Stomach (tissue), 9 donors: ENCODE data around the gene FOXS1. TPM values are rescaled to one million over a fixed set of nuclear protein-coding genes. Genes with fewer than 3 reads are reported as not detected.

Source experiments
- DNase-seq, 2 donors: peaks; one replicate each; pipeline versions ENCODE4 v3.0.0 to v3.0.0-alpha.2; 2013 to 2019
- H3K27ac ChIP-seq, 5 donors: fragments of 200-600 bp in 4 of 5; sonication (generic) in 4 of 5; one replicate each; pipeline ENCODE4 v1.5.1; 2013 to 2019; ENCODE audit warnings: mild to moderate bottlenecking in 1 of 5, moderate library complexity in 1 of 5
- H3K27me3 ChIP-seq, 3 donors: fragments of 200-600 bp; sonication (generic); one replicate each; pipeline ENCODE4 v1.5.1; 2017 to 2019; ENCODE audit warnings: mixed run types in 1 of 3
- H3K36me3 ChIP-seq, 4 donors: fragments of 200-600 bp; sonication (generic); 1 replicate in 3 of 4; 2 replicates in 1 of 4; pipeline ENCODE4 v1.5.1; 2016 to 2019
- H3K4me1 ChIP-seq, 4 donors: fragments of 200-600 bp; sonication (generic); one replicate each; pipeline ENCODE4 v1.5.1; 2016 to 2019
- H3K4me3 ChIP-seq, 4 donors: fragments of 200-600 bp; sonication (generic) in 3 of 4; one replicate each; pipeline ENCODE4 v1.5.1; 2016 to 2019; ENCODE audit warnings: mild to moderate bottlenecking in 1 of 4
- H3K9me3 ChIP-seq, 4 donors: fragments of 200-600 bp; sonication (generic); one replicate each; pipeline ENCODE4 v1.5.1; 2016 to 2019
- EP300 ChIP-seq: sonication (generic); formaldehyde crosslinking; IDR thresholded peaks from one replicate; pipeline ENCODE4 v1.6.1; 2017; ENCODE audit warnings: antibody characterized with exemption
- POLR2A ChIP-seq, 4 donors: fragments of 450-650 bp; IDR thresholded peaks; one replicate each; pipeline ENCODE4 v1.6.1; 2016; ENCODE audit warnings: antibody characterized with exemption in 4 of 4, control low read depth in 2 of 4, mild to moderate bottlenecking in 1 of 4, moderate library complexity in 1 of 4
- POLR2AphosphoS5 ChIP-seq, 3 donors: sonication (generic); formaldehyde crosslinking; IDR thresholded peaks; one replicate each; pipeline ENCODE4 v1.6.1; 2016; ENCODE audit warnings: antibody characterized with exemption in 3 of 3
- WGBS, 5 donors: extraction: QIAGEN DNeasy Blood & Tissue Kit in 3 of 5; methylation state at CpG; one replicate each; pipeline versions ENCODE4 v1.1.5 to v1.1.7; 2013 to 2018; 5-methylcytosine and 5-hydroxymethylcytosine counted together
- intact Hi-C: fragments of 100-400 bp; cut with DNase I; formaldehyde crosslinking; loops from one replicate; pipeline ENCODE4 v1.15.1; 2023; ENCODE audit warnings: low total_unique reads
- polyA plus RNA-seq, 3 donors: library from polyadenylated mRNA; stranded (reverse); fragments of 200-250 nt; gene quantifications; one replicate each; pipeline ENCODE4 v1.2.3, GENCODE V29; 2013
- total RNA-seq, 5 donors: library from RNA; depleted of rRNA; stranded (reverse); fragments of >200 nt; gene quantifications; one replicate each; pipeline versions ENCODE4 v1.1.0 to v1.2.3, GENCODE V29; 2014 to 2016
- TF ChIP-seq, protein P1 (sequence below), 7 experiments: fragments of 450-650 bp in 4 of 7; fragments of 200-600 bp in 3 of 7; sonication (generic) in 3 of 7; IDR thresholded peaks; one replicate each; pipeline ENCODE4 v1.5.1; 2016 to 2019; ENCODE audit warnings: antibody characterized with exemption in 7 of 7, control low read depth in 2 of 7, mild to moderate bottlenecking in 1 of 7
- donor health status: healthy with polysubstance abuse.
- donor health status: Bipolar disorder and iron deficiency.
- donor health status: healthy.

FOXS1 gene
- total and polyA plus RNA-seq, 8 donors: 0.43 to 1.1 (median 0.44) TPM; not detected in 5

DNA sequence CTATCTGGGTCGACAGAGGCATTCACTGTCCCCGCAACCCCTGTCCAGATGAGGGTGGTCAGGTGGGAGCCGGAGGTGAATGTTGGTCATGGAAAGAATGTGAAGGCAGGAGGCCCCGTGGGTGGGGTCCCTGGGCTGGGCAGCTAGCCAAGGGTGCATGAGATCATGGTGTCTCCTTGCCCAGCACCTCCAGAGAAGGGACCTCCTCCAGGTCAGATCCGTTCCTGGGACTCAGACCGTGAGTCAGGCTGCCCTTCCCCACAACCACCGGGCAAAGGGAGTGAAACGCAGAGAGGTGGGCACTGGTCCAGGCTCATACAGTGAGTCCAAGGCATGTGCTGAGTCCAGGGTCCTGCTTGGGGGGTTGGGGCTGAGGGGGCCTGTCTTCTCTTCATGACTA lies 3.5 kb downstream of the FOXS1 start:
- H3K27ac ChIP-seq: peak overlapping the region in 4 of 5 donors; percentile 13 to 55 (median 21)
- TF ChIP-seq EP300 (no peak), POLR2A (IDR thresholded peaks at IDR 0.05) (no peak), POLR2AphosphoS5 (IDR thresholded peaks at IDR 0.05) (no peak)
- TF ChIP-seq, protein P1, sequence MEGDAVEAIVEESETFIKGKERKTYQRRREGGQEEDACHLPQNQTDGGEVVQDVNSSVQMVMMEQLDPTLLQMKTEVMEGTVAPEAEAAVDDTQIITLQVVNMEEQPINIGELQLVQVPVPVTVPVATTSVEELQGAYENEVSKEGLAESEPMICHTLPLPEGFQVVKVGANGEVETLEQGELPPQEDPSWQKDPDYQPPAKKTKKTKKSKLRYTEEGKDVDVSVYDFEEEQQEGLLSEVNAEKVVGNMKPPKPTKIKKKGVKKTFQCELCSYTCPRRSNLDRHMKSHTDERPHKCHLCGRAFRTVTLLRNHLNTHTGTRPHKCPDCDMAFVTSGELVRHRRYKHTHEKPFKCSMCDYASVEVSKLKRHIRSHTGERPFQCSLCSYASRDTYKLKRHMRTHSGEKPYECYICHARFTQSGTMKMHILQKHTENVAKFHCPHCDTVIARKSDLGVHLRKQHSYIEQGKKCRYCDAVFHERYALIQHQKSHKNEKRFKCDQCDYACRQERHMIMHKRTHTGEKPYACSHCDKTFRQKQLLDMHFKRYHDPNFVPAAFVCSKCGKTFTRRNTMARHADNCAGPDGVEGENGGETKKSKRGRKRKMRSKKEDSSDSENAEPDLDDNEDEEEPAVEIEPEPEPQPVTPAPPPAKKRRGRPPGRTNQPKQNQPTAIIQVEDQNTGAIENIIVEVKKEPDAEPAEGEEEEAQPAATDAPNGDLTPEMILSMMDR (IDR thresholded peaks at IDR 0.05): no peak
- no peaks in the 10 kb centered on the region for H3K36me3 ChIP-seq
- no peaks in the 10 kb centered on the region for H3K27me3 ChIP-seq
- H3K4me3 ChIP-seq: no peak overlapping the region
- 32 to 49% (median 41%) methylated on average over 4 to 8 of the region's 8 CpGs for WGBS, 5 donors
- no peaks in the 10 kb centered on the region for H3K9me3 ChIP-seq
- DNase-seq: peak in 1 of 2 donors; percentile 65
- intact Hi-C loops: no loop called here
- H3K4me1 ChIP-seq: peaks cover 7 to 53% (median 15%) of the 10 kb centered on the region in 4 donors

DNA sequence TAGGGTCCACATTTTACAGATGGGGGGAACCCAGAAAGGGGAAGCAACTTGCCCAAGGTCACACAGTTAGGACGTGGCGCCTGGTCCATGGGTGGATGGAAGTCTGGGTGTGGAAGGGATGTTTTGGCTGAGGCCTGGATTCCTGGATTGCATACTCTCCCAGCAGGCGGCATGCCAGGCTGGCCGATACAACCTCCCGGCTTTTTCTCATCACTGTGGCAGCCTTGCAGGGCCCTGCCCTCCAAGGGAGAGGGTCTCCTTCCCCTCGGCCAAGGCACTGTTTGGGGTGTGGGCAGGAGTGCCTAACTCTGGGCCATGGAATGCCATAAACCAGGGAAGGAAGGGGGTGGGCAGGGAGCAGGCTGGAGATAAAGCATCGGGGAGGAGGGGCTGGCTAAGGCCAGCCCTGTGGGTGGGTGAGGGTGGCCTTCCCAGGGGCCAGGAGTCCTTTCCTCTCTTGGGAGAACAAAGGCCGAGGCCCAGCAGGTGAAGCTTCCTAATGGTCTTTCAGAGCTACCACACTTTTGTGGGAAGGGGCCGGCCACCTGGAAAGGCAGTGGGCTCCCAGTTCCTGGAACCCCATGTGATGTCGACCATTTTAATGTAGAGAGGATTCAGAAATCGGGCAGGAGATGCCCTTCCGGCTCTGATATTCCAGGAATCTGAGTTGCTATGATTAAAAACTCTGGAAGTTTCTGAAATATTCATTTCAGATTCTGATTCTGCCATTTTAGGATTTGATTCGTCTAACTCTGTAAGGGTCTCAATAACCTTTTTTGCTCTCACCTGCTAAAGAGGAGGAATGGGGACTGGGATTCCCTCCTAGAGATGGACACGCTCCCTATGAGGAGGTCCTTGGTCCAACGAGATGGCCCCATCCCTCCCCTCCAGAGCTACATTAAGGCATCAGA lies 4.2 kb downstream of the FOXS1 start:
- H3K27ac ChIP-seq: peak overlapping the region in 3 of 5 donors; percentile 15 to 55 (median 27)
- no peak for DNase-seq

DNA sequence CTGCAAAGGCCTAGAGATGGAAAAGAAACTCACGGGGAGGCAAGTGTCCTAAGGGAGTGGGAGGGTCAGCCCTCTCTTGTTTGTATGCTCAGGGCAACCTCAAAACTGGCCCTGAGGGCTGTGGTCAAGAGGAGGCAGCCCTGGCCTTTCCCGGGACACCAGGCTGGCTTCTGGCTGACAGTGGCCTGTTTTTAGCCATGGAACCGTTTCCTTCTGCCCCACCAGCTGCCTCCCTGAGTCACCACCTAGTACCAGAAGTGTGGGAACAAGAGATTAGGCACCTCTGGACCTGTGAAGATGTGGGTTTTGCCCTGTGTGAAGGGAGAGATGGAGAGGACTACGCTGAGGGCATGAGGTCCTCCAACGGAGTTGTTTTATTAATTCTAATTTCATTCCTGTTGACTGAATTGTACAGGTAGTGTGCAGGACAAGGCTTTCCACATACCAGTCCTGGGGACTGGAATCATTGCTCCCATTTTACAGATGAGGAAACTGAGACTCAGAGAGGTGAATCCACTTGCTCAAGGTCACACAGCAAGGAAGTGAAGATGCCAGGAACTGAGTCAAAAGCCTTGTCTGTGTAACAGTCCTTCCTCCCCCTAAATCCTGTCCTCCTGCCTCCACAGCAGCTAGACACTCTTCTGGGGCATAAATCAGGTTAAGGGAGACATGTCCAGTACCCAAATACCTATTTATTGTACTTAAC lies 5.5 kb downstream of the FOXS1 start:
- no peak overlapping the region for H3K27ac ChIP-seq
- no peak overlapping the region for H3K4me3 ChIP-seq
- no peak for DNase-seq
- intact Hi-C loops: no loop called here
- peaks cover 19 to 63% (median 26%) of the 10 kb centered on the region in 4 donors for H3K4me1 ChIP-seq
- H3K27me3 ChIP-seq: no peaks in the 10 kb centered on the region
- TF ChIP-seq, protein P1 (IDR thresholded peaks at IDR 0.05): no peak
- TF ChIP-seq POLR2AphosphoS5 (IDR thresholded peaks at IDR 0.05) (no peak), EP300 (no peak), POLR2A (IDR thresholded peaks at IDR 0.05) (no peak)
- WGBS, 5 donors: 66 to 80% (median 72%) methylated on average over 5 of the region's 5 CpGs
- H3K9me3 ChIP-seq: no peaks in the 10 kb centered on the region
- no peaks in the 10 kb centered on the region for H3K36me3 ChIP-seq

More for the DNA sequence above, 4.2 kb downstream of the FOXS1 start:
- no peaks in the 10 kb centered on the region for H3K36me3 ChIP-seq
- intact Hi-C loops: no loop called here
- H3K27me3 ChIP-seq: no peaks in the 10 kb centered on the region
- TF ChIP-seq POLR2AphosphoS5 (IDR thresholded peaks at IDR 0.05) (no peak), EP300 (no peak), POLR2A (IDR thresholded peaks at IDR 0.05) (no peak)
- TF ChIP-seq, protein P1 (IDR thresholded peaks at IDR 0.05): no peak
- WGBS, 5 donors: 67 to 79% (median 77%) methylated on average over 15 of the region's 15 CpGs
- no peak overlapping the region for H3K4me3 ChIP-seq
- peaks cover 12 to 60% (median 20%) of the 10 kb centered on the region in 4 donors for H3K4me1 ChIP-seq
- H3K9me3 ChIP-seq: no peaks in the 10 kb centered on the region

DNA sequence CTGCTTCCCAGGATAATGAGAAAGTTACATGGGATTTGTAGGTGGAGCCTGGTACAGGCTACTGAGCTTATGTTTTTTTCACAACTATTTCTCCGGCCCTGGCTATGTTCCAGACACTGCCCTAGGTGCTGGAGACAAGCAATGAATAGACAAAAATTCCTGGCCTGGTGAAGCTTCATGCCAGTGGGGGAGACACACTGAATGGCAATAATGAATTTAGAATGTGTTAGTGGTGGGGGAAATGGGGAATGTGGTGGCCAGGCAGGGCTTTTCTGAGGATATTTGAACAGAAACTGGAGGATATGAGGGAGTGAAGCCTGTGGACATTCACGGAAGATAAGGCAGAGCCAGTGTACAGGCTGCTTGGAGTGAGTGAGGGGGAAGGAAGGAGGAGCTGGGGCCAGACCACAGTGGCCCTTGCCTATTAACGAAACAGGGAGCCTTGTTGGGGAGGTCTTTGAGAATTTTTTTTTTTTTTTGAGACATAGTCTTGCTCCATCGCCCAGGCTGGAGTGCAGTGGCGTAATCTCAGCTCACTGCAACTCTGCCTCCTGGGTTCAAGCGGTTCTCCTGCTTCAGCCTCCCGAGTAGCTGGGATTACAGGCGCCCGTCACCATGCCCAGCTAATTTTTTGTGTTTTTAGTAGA lies 6.6 kb downstream of the FOXS1 start:
- intact Hi-C loops: no loop called here
- peaks cover 19 to 58% (median 29%) of the 10 kb centered on the region in 4 donors for H3K4me1 ChIP-seq
- no peaks in the 10 kb centered on the region for H3K9me3 ChIP-seq
- no peak overlapping the region for H3K4me3 ChIP-seq
- DNase-seq: no peak
- 70 to 76% (median 71%) methylated on average over 9 of the region's 9 CpGs for WGBS, 5 donors
- H3K27ac ChIP-seq: no peak overlapping the region
- TF ChIP-seq EP300 (no peak), POLR2AphosphoS5 (IDR thresholded peaks at IDR 0.05) (no peak), POLR2A (IDR thresholded peaks at IDR 0.05) (no peak)
- TF ChIP-seq, protein P1 (IDR thresholded peaks at IDR 0.05): no peak
- H3K27me3 ChIP-seq: peaks cover 0 to 3% (median 0%) of the 10 kb centered on the region in 3 donors
- H3K36me3 ChIP-seq: no peaks in the 10 kb centered on the region
